WTC11 (cell line): ENCODE results near the gene UBE2R2. TPM values are rescaled to one million over a fixed set of nuclear protein-coding genes. Genes with fewer than 3 reads are reported as not detected.

Experiments
- AR ChIP-seq: fragments of 250-450 bp; sonication (Bioruptor Pico); IDR thresholded peaks from 2 replicates; pipeline ENCODE4 v1.9.0; 2021; ENCODE audit warnings: mild to moderate bottlenecking
- ATF1 ChIP-seq: sonication (generic); formaldehyde crosslinking; IDR thresholded peaks from 2 replicates; pipeline ENCODE4 v1.8.1; 2023; ENCODE audit warnings: mild to moderate bottlenecking, moderate library complexity, missing genetic modification reagents
- ATF2 ChIP-seq: sonication (generic); formaldehyde crosslinking; IDR thresholded peaks from 2 replicates; pipeline ENCODE4 v1.8.1; 2022; ENCODE audit warnings: low read depth, missing genetic modification reagents, borderline replicate concordance
- CDX4 ChIP-seq: fragments of 250-450 bp; sonication (Bioruptor Pico); IDR thresholded peaks from 2 replicates; pipeline ENCODE4 v1.9.0; 2021; ENCODE audit warnings: moderate library complexity, mild to moderate bottlenecking, inconsistent platforms, borderline replicate concordance
- E2F5 ChIP-seq: sonication (generic); formaldehyde crosslinking; IDR thresholded peaks from 2 replicates; pipeline ENCODE4 v1.8.1; 2022; ENCODE audit warnings: mild to moderate bottlenecking, moderate library complexity, missing genetic modification reagents
- EMX1 ChIP-seq: fragments of 250-450 bp; sonication (Bioruptor Pico); IDR thresholded peaks from 2 replicates; pipeline ENCODE4 v1.8.0; 2021; ENCODE audit warnings: mild to moderate bottlenecking
- ETV6 ChIP-seq: sonication (generic); formaldehyde crosslinking; IDR thresholded peaks from 2 replicates; pipeline ENCODE4 v1.8.1; 2022; ENCODE audit warnings: mild to moderate bottlenecking, missing genetic modification reagents
- FOXJ3 ChIP-seq: sonication (generic); formaldehyde crosslinking; IDR thresholded peaks from 2 replicates; pipeline ENCODE4 v1.9.0; 2021; ENCODE audit warnings: missing genetic modification reagents, mild to moderate bottlenecking, borderline replicate concordance
- FOXP1 ChIP-seq: sonication (generic); formaldehyde crosslinking; IDR thresholded peaks from 2 replicates; pipeline ENCODE4 v1.8.0; 2022; ENCODE audit warnings: missing genetic modification reagents, mild to moderate bottlenecking, moderate library complexity, borderline replicate concordance
- FOXP4 ChIP-seq: sonication (generic); formaldehyde crosslinking; IDR thresholded peaks from 2 replicates; pipeline ENCODE4 v1.8.0; 2022; ENCODE audit warnings: mild to moderate bottlenecking, missing genetic modification reagents
- GTF2I ChIP-seq: fragments of 250-450 bp; sonication (Bioruptor Pico); conservative IDR thresholded peaks from 2 replicates; pipeline ENCODE4 v1.4.0; 2021; ENCODE audit warnings: mild to moderate bottlenecking
- KAT7 ChIP-seq: sonication (generic); formaldehyde crosslinking; IDR thresholded peaks from 2 replicates; pipeline ENCODE4 v1.8.1; 2023; ENCODE audit warnings: missing genetic modification reagents, mild to moderate bottlenecking, borderline replicate concordance
- MAX ChIP-seq: sonication (generic); formaldehyde crosslinking; IDR thresholded peaks from 2 replicates; pipeline ENCODE4 v1.8.0; 2022; ENCODE audit warnings: mild to moderate bottlenecking, missing genetic modification reagents
- NFE2L1 ChIP-seq: sonication (generic); formaldehyde crosslinking; IDR thresholded peaks from 2 replicates; pipeline ENCODE4 v1.8.1; 2023; ENCODE audit warnings: missing genetic modification reagents
- NR2C2 ChIP-seq: sonication (generic); formaldehyde crosslinking; IDR thresholded peaks from 2 replicates; pipeline ENCODE4 v1.8.0; 2022; ENCODE audit warnings: mild to moderate bottlenecking, missing genetic modification reagents
- NR3C1 ChIP-seq: sonication (generic); formaldehyde crosslinking; conservative IDR thresholded peaks from 2 replicates; pipeline ENCODE4 v1.8.1; 2023; ENCODE audit warnings: low read depth, mild to moderate bottlenecking, missing genetic modification reagents
- PRRX2 ChIP-seq: fragments of 250-450 bp; sonication (Bioruptor Pico); IDR thresholded peaks from 2 replicates; pipeline ENCODE4 v1.8.0; 2021; ENCODE audit warnings: mild to moderate bottlenecking
- SP1 ChIP-seq: sonication (generic); formaldehyde crosslinking; conservative IDR thresholded peaks from 2 replicates; pipeline ENCODE4 v1.8.1; 2022; ENCODE audit warnings: missing genetic modification reagents
- TEAD1 ChIP-seq: sonication (generic); formaldehyde crosslinking; IDR thresholded peaks from 2 replicates; pipeline ENCODE4 v1.8.0; 2022; ENCODE audit warnings: mild to moderate bottlenecking, missing genetic modification reagents
- ZMAT4 ChIP-seq: fragments of 250-450 bp; sonication (Bioruptor Pico); IDR thresholded peaks from 2 replicates; pipeline ENCODE4 v1.9.0; 2021; ENCODE audit warnings: mild to moderate bottlenecking
- ZNF317 ChIP-seq: sonication (generic); formaldehyde crosslinking; IDR thresholded peaks from 2 replicates; pipeline ENCODE4 v1.8.1; 2023; ENCODE audit warnings: low read depth, mild to moderate bottlenecking, moderate library complexity, missing genetic modification reagents, borderline replicate concordance
- ZNF532 ChIP-seq: fragments of 250-450 bp; sonication (Bioruptor Pico); IDR thresholded peaks from 2 replicates; pipeline ENCODE4 v1.9.0; 2021; ENCODE audit warnings: mild to moderate bottlenecking, borderline replicate concordance
- ZNF671 ChIP-seq: fragments of 250-450 bp; sonication (Bioruptor Pico); IDR thresholded peaks from 2 replicates; pipeline ENCODE4 v1.8.0; 2021; ENCODE audit warnings: mild to moderate bottlenecking
- ZSCAN18 ChIP-seq: fragments of 250-450 bp; sonication (Bioruptor Pico); IDR thresholded peaks from 2 replicates; pipeline ENCODE4 v2.1.2; 2022; ENCODE audit warnings: mild to moderate bottlenecking, moderate library complexity
- total RNA-seq: library from RNA; stranded (reverse); gene quantifications from 3 replicates; pipeline ENCODE4 v1.2.3, GENCODE V29; 2021

UBE2R2 gene
- total RNA-seq, 1 experiment from 2014 or later, result 45.0 TPM

GRCh38 chr9:33816327-33817252 is at the start of gene UBE2R2 (continued):
- TF ChIP-seq AR (CRISPR knock-in tag), result no peak
- TF ChIP-seq CDX4 (CRISPR knock-in tag), result no peak
- no peak for TF ChIP-seq ETV6 (CRISPR knock-in tag)
- TF ChIP-seq ZNF317 (CRISPR knock-in tag), result no peak
- 0 out of 2 replicates have a peak, but pooled peaks have one; percentile 70 for TF ChIP-seq FOXP1
- TF ChIP-seq ZSCAN18, result no peak
- 0 out of 2 replicates have a peak, but pooled peaks have one; percentile 1 for TF ChIP-seq E2F5
- no peak for TF ChIP-seq ZMAT4 (CRISPR knock-in tag)
- TF ChIP-seq FOXJ3 (CRISPR knock-in tag), result no peak
- no peak for TF ChIP-seq PRRX2 (CRISPR knock-in tag)
- TF ChIP-seq MAX (CRISPR knock-in tag), result no peak; the same call in 1 of the 2 replicates
- TF ChIP-seq NR3C1 (CRISPR knock-in tag), result no peak
- TF ChIP-seq NR2C2 (CRISPR knock-in tag), result no peak
- no peak for TF ChIP-seq GTF2I
- TF ChIP-seq ATF1 (CRISPR knock-in tag), result no peak
- no peak for TF ChIP-seq NFE2L1 (CRISPR knock-in tag)
- no peak for TF ChIP-seq EMX1
- no peak for TF ChIP-seq ZNF532 (CRISPR knock-in tag)
- TF ChIP-seq FOXP4 (CRISPR knock-in tag), result peak; percentile 2; the same call in 1 of the 2 replicates
- no peak; the same call in 1 of the 2 replicates for TF ChIP-seq KAT7 (CRISPR knock-in tag)
- no peak for TF ChIP-seq ATF2 (CRISPR knock-in tag)
- peak; percentile 57 for TF ChIP-seq SP1
- no peak for TF ChIP-seq ZNF671
- no peak for TF ChIP-seq TEAD1 (CRISPR knock-in tag)
